HFF-Myc (cell line): ENCODE results near the gene OR9A2.

Experiments
- DNase-seq: peaks from one replicate; pipeline ENCODE4 v3.0.0-alpha.2; 2011; ENCODE audit warnings: low read depth; ENCODE audit errors: extremely low read depth
- H3K4me3 ChIP-seq: replicated peaks from 2 replicates; pipeline ENCODE4 v1.5.1; 2011; ENCODE audit warnings: low read depth, mild to moderate bottlenecking, control low read depth, low read length
- TF ChIP-seq, protein P1 (sequence below): IDR thresholded peaks from 2 replicates; pipeline ENCODE4 v1.5.1; 2012; ENCODE audit warnings: mild to moderate bottlenecking, low read depth, low read length, control low read depth; ENCODE audit errors: missing control alignments

The OR9A2 gene

GRCh38 chr7:143013893-143014292 lies 13.0 kb downstream of the OR9A2 start:
- TF ChIP-seq, protein P1, sequence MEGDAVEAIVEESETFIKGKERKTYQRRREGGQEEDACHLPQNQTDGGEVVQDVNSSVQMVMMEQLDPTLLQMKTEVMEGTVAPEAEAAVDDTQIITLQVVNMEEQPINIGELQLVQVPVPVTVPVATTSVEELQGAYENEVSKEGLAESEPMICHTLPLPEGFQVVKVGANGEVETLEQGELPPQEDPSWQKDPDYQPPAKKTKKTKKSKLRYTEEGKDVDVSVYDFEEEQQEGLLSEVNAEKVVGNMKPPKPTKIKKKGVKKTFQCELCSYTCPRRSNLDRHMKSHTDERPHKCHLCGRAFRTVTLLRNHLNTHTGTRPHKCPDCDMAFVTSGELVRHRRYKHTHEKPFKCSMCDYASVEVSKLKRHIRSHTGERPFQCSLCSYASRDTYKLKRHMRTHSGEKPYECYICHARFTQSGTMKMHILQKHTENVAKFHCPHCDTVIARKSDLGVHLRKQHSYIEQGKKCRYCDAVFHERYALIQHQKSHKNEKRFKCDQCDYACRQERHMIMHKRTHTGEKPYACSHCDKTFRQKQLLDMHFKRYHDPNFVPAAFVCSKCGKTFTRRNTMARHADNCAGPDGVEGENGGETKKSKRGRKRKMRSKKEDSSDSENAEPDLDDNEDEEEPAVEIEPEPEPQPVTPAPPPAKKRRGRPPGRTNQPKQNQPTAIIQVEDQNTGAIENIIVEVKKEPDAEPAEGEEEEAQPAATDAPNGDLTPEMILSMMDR, result no peak
- DNase-seq, result peak; percentile 51

DNA sequence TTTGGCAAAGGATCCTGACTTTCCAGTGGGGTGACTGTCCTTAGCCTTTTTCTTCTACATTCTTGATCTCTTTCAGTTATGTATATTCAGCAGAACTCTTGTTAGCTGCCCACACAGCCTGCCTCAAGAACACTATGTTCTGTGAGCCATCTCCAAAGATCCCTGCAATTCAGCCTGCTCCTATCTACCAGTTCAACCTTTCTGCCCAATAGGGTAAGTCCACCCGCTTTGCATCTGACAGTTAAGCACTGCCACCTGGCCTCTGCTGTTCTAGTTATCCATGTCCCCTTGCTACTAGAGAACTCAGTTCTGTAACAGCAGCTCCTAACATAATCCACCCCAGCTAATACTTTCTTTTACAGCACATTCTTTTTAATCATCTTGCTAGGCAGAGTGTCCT lies 13.5 kb downstream of the OR9A2 start:
- TF ChIP-seq, protein P1, result no peak
- no peak for DNase-seq
- no peak overlapping the region for H3K4me3 ChIP-seq

More at GRCh38 chr7:143013893-143014292, 13.0 kb downstream of the OR9A2 start:
- H3K4me3 ChIP-seq, result no peak overlapping the region

GRCh38 chr7:143012409-143012808 lies 14.5 kb downstream of the OR9A2 start:
- no peak for DNase-seq
- no peak overlapping the region for H3K4me3 ChIP-seq
- TF ChIP-seq, protein P1, result no peak

DNA sequence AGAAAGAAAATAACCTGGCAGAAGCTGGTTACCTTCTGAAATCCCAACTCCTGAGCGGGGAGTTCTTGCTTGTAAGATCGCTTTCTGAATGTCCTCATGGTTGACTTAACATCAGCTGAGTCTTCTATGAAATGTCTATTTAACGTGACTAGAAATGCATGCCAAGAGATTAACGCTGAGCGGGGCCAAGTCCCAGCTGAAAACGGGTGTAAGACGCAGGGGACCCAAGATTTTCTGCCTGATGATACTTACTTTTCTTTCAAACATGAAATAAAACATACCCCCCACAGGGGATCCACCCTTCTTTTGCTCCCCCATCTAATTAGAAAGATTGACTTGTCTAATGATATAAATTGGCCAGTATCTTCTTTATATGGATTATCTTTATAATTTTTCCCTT lies 14.9 kb downstream of the OR9A2 start:
- DNase-seq, result no peak

GRCh38 chr7:143008007-143008901 lies 18.7 kb downstream of the OR9A2 start:
- TF ChIP-seq, protein P1, result peak; percentile 96
- no peak for DNase-seq
- no peak overlapping the region for H3K4me3 ChIP-seq

More for the DNA sequence above, 14.9 kb downstream of the OR9A2 start:
- TF ChIP-seq, protein P1, result no peak
- no peak overlapping the region for H3K4me3 ChIP-seq

DNA sequence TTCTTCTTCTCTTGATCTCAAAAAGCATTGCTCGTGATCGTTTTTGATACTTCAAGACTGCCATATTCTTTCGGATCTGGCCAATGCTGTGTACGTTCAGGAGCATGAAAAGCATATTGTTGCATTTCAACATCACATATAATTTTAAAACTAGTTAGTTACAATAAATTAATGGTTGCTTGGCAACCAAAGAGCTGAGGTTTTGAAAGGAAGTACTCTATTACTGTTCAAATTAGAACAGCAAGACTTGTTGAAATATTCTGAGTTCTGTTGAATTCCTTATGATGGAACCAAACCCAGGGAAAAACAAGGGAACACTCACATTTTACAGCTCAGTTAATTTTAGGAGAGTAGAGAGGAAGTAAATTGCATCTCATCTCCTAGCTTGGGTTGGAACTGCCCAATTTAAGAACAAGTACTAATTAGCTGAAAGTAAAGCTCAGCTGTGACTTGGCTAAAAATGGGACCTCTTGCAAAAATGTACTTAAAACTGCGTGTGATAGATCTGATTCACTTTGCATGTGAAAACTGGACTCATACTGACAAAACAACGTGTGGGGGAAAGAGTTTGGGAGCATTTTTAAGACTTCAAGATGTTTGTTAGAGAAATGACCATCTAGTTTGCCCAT lies 21.2 kb downstream of the OR9A2 start:
- no peak overlapping the region for H3K4me3 ChIP-seq

More for the DNA sequence above, 21.2 kb downstream of the OR9A2 start:
- DNase-seq, result no peak
- TF ChIP-seq, protein P1, result no peak
